NCI-H146 (cell line): ENCODE results near the gene ERVK3-1.
"Not testable (repeated sequence)": the region's sequence is repeated elsewhere in the genome, so short reads cannot be mapped to it uniquely, and the experiment has no call there.

Experiments
- DNase-seq: peaks from one replicate; lab custom pipeline; 2025; lab: John Stamatoyannopoulos, UW

The ERVK3-1 gene

DNA sequence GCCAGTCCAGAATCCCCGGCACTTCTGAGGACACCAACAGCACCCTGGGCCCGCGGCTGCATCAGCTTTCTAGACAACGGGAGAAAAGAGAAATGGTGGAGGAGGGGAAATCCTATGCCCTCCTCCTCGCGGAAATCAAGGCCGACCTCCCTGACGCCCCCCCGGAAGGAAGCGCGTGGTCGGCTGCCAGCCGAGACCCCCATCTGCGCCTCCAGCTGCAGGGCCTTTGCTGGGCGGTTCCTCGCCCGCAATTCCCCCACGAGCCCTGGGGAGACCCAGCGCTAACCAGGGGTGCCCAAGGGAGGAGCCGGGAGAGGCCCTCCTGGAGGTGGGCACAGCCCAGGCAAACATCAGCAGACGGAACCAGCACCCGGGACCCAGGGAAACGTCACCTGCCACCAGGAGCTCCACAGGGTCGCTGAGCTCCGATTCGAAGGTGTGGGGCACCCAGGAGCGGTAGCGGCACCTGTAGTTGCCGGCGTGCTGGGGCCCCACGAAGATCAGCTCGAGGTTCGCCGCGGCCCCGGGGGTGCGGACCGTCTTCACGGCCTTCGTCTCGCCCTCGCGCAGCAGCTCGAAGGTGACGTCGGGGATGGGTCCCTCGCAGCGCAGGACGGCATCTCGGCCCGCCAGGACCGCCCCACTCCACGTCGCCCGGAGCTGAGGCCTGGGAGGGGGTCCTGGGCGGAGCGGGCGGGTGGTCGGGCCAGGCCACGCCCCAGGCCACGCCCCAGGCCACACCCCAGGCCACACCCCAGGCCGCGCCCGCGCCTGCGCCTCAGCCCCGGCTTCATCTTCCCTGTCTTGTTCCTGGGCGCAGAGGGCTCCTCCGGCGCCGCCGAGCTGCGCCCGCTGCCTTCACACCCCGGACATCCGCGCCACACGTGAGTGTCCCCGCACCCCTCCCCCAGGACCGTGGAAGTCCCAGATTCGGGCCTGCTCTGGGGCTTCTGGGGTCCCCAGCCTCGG is 42.1 kb downstream of the ERVK3-1 start:
- peak; percentile 89 for DNase-seq

DNA sequence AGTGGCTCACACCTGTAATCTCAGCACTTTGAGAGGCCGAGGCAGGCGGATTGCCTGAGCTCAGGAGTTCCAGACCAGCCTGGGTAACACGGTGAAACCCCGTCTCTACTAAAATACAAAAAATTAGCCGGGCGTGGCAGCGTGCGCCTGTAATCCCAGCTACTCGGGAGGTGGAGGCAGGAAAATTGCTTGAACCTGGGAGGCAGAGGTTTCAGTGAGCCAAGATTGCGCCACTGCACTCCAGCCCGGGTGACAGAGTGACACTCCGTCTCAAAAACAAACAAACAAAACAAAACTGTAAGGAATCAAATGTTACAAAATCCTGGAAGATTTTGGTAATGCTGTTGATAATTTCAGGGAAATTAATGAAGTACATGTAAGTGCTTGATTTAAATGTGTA is 42.9 kb downstream of the ERVK3-1 start:
- not testable (repeated sequence) for DNase-seq

GRCh38 chr19:58349590-58349989 is 44.4 kb downstream of the ERVK3-1 start:
- no peak for DNase-seq

DNA sequence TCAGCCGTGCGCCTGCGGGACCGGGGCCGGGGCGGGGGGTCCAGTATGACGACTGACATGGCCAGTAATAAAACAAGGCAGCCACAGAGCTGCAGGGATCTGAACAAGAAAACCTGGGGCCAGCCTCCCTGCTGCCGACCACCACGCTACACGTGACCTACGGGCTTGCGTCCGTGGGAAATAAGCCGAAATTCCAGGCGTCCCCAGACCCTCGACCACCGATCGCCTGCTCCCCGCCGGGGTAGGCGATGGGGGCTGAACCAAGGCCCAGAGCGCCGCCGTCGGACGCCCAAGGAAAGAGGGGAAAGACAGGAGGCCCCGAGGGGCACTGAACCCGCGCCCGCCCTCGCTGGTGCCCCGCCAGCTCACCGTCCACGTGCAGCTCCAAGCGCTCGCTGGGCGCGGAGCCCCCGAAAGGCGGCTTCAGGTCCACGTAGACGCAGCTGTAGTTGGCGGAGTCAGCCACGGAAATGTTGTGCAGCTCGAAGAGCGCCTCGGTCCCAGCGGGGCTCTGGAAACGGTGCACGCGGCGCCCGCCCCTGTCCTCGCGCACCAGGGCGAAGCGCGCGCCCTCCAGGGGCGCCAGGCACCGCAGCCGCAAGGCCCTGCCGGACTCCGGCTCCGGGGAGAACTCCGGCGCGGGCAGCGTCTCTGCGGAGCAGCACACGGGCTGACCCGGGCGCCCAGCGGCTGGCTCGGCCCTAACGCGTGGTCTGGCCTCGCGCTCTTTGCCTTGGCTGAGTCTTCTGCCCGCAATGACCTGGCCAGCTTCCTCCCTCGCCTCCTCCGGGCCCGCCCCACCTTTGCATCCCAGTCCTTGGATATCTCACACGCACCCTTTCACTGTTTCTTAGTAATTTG is 45.1 kb downstream of the ERVK3-1 start:
- no peak for DNase-seq

DNA sequence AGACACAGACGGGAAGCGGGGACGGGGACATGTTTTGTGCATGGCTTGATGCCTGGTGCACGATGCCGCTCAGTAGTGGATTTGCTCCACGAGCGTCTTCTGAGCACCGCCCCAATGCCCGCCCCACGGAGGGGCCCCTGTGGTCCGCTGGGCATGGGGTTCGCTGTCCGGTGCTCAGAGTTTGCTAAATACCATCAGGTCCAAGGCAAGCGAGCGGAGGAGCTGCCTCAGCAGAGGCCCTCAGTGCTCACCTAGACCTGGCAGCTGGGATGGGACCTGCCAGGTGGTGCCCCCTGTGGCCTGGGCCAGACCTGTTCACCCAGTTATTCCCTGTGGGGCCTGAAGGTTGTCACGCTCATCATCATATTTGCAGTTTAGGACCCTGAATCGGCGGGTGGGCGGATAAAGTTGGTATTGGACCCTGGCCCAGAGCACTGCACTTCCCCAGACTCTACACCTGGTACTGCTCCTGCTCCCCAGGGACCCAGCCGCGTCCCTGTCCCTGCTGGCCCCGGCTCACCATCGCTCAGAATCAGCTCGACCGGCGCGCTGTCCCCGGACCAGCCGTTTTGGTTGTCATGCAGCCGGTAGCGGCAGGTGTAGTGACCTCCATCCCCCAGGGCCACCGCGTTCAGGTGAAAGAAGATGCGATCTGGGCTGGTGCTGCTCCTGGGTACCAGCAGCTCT is 45.8 kb downstream of the ERVK3-1 start:
- no peak for DNase-seq

GRCh38 chr19:58351558-58351878 is 46.3 kb downstream of the ERVK3-1 start:
- DNase-seq, result no peak

DNA sequence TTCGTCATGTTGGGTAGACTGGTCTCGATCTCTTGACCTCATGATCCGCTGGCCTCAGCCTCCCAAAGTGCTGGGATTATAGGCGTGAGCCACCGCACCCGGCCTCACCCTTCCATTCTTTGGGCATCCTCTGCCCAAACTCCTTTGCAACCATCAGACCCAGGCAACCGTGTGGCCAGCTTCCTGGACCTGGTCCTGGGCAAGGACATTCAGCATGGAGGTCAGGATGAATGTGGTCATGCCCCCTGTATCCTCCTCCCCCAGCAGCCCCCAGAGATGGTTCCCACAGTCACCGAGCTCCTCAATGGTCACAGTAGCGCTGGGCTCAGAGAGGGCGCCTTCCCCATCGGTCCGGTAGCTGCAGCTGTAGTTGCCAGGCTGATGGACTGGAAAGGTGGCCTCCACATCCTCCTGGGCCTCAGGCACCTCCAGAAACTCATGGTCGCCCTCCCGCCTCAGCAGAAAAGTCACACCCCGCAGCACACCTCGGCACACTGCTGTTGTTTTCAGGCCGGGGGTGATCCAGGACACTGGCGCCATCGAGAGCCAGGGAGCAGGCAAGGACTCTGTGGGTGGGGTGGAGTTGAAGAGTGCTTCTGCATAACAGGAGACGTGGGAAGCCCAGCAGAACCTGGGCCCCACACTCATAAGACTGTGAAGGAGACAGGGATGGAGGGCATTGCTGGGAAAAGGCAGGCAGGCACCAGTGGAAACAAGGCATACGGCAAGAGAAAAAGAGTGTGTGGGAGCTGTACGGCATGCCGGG is 47.0 kb downstream of the ERVK3-1 start:
- DNase-seq, result no peak

- no peak for DNase-seq
Measured at GRCh38 chr19:58352760-58353671, 47.8 kb downstream of the ERVK3-1 start, which contains the start of gene A1BG. Gene A1BG (minus strand): TSS chr19:58353492. CDS start chr19:58353437, 55 bp downstream.

DNA sequence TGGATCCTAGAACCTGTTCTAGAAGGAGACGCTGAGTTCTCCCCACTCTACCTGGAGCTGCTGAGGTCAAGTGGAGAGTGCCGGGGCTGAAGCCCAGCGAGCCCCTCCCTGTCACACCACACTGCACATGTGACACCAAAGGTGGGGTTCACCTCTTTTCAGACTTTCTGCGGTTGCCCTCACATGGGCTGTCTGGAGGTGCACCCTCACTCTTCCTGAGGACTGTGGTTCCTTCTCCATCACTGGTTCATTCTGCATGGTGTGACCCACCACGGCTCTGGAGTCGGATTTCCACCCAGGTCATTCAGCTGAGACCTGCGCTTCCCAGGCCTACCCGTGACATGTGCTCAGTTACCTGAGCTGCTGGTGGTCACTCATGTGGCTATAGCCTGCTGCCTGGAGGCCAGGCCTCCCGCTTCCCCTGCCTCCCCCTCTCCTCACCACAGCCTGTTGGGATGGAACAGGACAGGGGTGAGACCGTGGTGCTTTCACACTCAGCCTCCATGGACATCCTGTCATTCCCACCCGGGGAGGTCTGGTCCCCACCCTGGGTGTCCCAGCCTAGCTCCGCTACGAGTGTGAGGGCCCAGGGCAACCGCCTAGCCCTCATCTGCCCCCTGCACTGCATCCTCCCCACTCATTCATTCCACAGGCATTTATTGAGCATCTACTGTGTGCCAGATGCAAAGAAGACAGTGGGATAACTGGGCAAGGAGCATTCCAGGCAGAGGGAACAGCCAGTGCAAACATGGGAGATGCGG is 48.7 kb downstream of the ERVK3-1 start:
- no peak for DNase-seq

GRCh38 chr19:58354478-58355030 is 49.4 kb downstream of the ERVK3-1 start:
- DNase-seq, result no peak

- DNase-seq, result no peak
Measured at GRCh38 chr19:58355215-58355796, 50.1 kb downstream of the ERVK3-1 start.

- DNase-seq, result no peak
Measured at GRCh38 chr19:58355908-58356765, 51.0 kb downstream of the ERVK3-1 start.

GRCh38 chr19:58356766-58357480 is 51.7 kb downstream of the ERVK3-1 start:
- no peak for DNase-seq

GRCh38 chr19:58357481-58358145 is 52.4 kb downstream of the ERVK3-1 start:
- DNase-seq, result no peak

GRCh38 chr19:58361900-58362271 is 56.7 kb downstream of the ERVK3-1 start:
- peak; percentile 81 for DNase-seq

- peak; percentile 98 for DNase-seq
Measured at GRCh38 chr19:58362272-58362994, 57.3 kb downstream of the ERVK3-1 start, which contains the start of gene ZNF497. Gene ZNF497 (minus strand): TSS chr19:58362751. CDS start chr19:58357635, 5,116 bp downstream.
